Lower leg skin (tissue), 4 donors: ENCODE data around the gene ANK3. TPM values are rescaled to one million over a fixed set of nuclear protein-coding genes. Genes with fewer than 3 reads are reported as not detected.

ENCODE experiments used
- DNase-seq, 2 donors: peaks; one replicate each; pipeline ENCODE4 v3.0.0-alpha.2; 2019; ENCODE audit warnings: low spot score in 2 of 2
- H3K4me3 ChIP-seq: fragments of 200-600 bp; sonication (generic); 2 replicates; pipeline ENCODE4 v1.5.1; 2017; ENCODE audit warnings: mild to moderate bottlenecking, low read depth; ENCODE audit not compliant: poor library complexity, severe bottlenecking
- POLR2A ChIP-seq, 2 donors: fragments of 450-650 bp; IDR thresholded peaks; one replicate each; pipeline ENCODE4 v1.6.1; 2016 to 2017; ENCODE audit warnings: antibody characterized with exemption in 2 of 2, mild to moderate bottlenecking in 1 of 2, moderate library complexity in 1 of 2
- WGBS, 2 donors: methylation state at CpG; one replicate each; pipeline ENCODE4 v1.1.5; 2018; 5-methylcytosine and 5-hydroxymethylcytosine counted together
- intact Hi-C: fragments of 100-400 bp; cut with DNase I; formaldehyde crosslinking; loops from one replicate; pipeline ENCODE4 v1.15.0; 2023; ENCODE audit warnings: low total_unique reads
- total RNA-seq, 4 donors: library from RNA; depleted of rRNA; stranded (reverse); fragments of >200 nt; gene quantifications; one replicate each; pipeline ENCODE4 v1.1.0, GENCODE V29; 2016
- TF ChIP-seq, protein P1 (sequence below), 3 donors: fragments of 450-650 bp; IDR thresholded peaks; one replicate each; pipeline ENCODE4 v1.5.1; 2016; ENCODE audit warnings: antibody characterized with exemption in 3 of 3, mild to moderate bottlenecking in 3 of 3, moderate library complexity in 2 of 3

ANK3 gene
- total RNA-seq, 4 donors from 2014 or later = 76.2 to 107 (median 91.5) TPM

DNA sequence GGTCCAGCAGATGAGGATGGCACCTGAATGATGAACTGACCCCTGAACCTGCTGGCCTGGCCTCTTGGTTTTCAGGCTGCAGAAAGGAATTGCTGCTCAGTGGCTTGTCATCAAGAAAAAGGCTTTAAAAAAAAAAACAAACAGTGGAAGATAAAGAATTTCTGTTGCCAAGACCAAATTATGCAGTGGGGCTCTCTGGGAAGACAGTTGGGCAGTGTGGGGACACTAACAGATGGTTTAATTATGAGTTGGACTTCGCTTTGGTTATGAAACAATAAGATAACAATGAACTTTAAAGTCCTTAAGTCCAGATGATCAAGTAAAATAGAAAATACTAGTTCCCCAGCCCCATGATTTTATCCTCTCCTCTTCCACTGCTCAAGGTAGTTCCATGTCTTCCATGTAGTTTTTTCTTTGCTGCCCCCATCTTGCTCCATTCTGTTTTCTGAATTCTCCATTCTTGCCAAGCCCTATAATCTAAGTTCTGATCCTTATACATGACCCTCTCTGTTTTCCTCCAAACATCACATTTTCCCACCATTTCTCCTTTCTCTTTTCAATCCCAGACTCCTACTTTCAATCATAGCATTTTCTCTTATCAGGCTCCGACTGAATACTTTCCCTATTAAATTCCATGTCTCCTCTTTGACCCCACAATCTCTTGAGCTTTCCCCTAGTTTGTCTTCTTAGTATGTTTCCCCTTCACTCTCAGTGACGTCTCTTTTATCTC lies 52.6 kb downstream of the ANK3 start:
- TF ChIP-seq POLR2A (IDR thresholded peaks at IDR 0.05) = no peak
- TF ChIP-seq, protein P1, sequence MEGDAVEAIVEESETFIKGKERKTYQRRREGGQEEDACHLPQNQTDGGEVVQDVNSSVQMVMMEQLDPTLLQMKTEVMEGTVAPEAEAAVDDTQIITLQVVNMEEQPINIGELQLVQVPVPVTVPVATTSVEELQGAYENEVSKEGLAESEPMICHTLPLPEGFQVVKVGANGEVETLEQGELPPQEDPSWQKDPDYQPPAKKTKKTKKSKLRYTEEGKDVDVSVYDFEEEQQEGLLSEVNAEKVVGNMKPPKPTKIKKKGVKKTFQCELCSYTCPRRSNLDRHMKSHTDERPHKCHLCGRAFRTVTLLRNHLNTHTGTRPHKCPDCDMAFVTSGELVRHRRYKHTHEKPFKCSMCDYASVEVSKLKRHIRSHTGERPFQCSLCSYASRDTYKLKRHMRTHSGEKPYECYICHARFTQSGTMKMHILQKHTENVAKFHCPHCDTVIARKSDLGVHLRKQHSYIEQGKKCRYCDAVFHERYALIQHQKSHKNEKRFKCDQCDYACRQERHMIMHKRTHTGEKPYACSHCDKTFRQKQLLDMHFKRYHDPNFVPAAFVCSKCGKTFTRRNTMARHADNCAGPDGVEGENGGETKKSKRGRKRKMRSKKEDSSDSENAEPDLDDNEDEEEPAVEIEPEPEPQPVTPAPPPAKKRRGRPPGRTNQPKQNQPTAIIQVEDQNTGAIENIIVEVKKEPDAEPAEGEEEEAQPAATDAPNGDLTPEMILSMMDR (IDR thresholded peaks at IDR 0.05) = no peak
- no peak for DNase-seq
- no peak overlapping the region for H3K4me3 ChIP-seq
- intact Hi-C loops = no loop called here
- 80 to 81% methylated on average over 3 of the region's 3 CpGs for WGBS, 2 donors

DNA sequence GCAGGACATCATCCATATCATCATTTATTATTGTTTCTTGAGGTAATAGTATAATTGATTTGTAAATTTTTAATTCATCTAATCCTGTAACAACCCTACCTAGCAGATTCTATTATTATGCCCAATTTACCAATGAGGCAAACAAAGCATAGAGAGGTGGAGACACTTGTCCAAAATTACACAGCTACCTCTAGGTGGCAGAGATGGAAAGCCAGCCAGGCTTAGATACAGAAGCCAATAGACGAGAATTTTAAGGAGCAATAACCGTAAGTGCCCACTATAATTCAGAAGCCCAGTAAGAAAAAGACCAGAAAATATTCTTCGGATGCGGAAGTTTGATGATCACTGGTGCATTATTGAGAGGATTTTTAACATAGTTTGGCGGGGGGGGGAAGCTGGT lies 54.0 kb downstream of the ANK3 start:
- intact Hi-C loops = no loop called here
- TF ChIP-seq, protein P1 (IDR thresholded peaks at IDR 0.05) = no peak
- TF ChIP-seq POLR2A (IDR thresholded peaks at IDR 0.05) = no peak
- no peak overlapping the region for H3K4me3 ChIP-seq
- 85 to 93% methylated on average over 5 of the region's 5 CpGs for WGBS, 2 donors
- no peak for DNase-seq

DNA sequence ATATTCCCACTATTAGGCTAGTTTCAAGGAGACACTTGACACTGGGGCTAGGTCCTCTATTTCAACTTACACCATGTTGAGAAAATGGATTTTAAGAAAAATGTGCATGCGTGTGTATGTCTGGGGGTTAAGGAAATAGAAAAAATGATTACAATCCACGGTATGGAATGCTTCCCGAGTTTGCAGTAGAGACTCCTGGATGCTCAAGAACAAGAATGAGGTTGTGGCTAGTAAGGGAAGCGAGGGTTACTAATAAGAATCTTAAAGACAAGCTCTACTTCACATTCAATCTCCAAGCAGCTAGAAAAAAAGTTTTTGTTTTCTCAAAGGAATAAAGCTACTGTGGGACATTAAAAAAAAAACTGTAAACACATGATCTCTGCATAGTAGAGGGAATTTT lies 54.7 kb downstream of the ANK3 start:
- 76 to 81% methylated on average over 4 of the region's 4 CpGs for WGBS, 2 donors
- TF ChIP-seq, protein P1 (IDR thresholded peaks at IDR 0.05) = no peak
- TF ChIP-seq POLR2A (IDR thresholded peaks at IDR 0.05) = no peak
- H3K4me3 ChIP-seq = no peak overlapping the region
- no peak for DNase-seq
- intact Hi-C loops = no loop called here

DNA sequence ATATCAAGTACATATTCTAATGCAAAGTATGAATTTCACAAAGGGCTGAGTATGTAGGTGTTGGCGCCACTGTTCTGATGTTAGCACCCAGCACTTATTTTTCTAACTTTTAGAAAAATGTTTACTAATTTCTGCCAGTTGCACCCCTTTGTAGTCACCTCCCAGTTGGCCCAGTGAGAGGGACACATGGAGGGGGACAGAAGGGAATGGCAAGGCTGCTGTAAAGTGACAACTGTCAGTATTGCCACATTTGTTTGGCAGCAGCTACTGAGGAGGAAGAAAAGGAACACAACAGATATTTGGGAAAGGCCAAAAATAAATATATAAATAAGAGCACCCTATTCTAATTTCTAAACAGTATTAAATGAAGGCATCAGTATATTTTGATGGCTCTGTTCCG lies 57.3 kb downstream of the ANK3 start:
- intact Hi-C loops = no loop called here
- no peak for TF ChIP-seq POLR2A (IDR thresholded peaks at IDR 0.05)
- TF ChIP-seq, protein P1 (IDR thresholded peaks at IDR 0.05) = no peak
- no peak overlapping the region for H3K4me3 ChIP-seq
- no peak for DNase-seq
- WGBS, 2 donors = 73% methylated on average over 2 of the region's 2 CpGs

DNA sequence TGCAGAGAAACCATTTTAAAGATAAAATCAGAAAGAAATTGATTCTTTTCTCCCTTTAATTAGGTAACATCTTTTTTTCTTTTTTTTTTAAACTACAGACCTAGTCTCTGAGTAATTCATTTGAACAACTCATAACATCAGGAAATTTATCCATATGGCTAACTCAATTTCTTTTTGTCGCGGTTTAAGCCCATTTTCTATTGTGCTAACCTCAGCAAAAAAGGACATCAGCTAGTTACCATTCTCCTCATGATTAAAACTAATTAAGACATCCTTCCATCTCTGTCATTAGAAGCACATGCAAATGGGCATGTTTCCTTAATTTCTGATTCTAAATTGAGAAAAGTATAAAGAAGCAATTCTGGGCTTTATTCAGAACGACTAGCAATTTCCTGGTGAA lies 57.8 kb downstream of the ANK3 start:
- TF ChIP-seq, protein P1 (IDR thresholded peaks at IDR 0.05) = no peak
- no peak for TF ChIP-seq POLR2A (IDR thresholded peaks at IDR 0.05)
- WGBS, 2 donors = 91 to 94% methylated on average over 3 of the region's 3 CpGs
- no peak for DNase-seq
- intact Hi-C loops = no loop called here
- H3K4me3 ChIP-seq = no peak overlapping the region

DNA sequence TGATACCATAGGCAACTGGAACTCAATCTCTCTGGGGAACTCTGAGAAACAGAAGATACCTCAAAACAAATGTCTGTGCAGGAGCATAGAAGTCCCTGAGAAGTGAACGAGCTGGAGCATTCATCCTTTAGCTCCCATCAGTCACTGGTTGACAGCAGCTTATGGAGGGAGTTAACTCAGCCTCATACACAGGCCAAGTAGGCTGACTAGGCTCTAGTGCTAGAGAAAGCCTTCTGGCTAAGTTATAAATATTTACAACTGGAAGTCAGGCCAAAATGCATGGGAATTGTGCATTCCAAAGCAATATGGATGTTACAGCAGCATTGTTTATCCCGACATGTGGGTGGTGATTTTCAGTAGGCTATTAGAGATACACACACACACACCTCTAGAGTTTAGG lies 66.5 kb downstream of the ANK3 start:
- intact Hi-C loops = no loop called here
- DNase-seq = no peak
- no peak overlapping the region for H3K4me3 ChIP-seq
- 49 to 67% methylated on average over 2 of the region's 2 CpGs for WGBS, 2 donors
- TF ChIP-seq, protein P1 (IDR thresholded peaks at IDR 0.05) = no peak
- TF ChIP-seq POLR2A (IDR thresholded peaks at IDR 0.05) = no peak
